WTC11 (cell line): ENCODE results near the gene NGDN. TPM values are rescaled to one million over a fixed set of nuclear protein-coding genes. Genes with fewer than 3 reads are reported as not detected.

ENCODE experiments used
- ATAC-seq: fragments of 200-7000 bp; cut with Tn5 transposase; 2 replicates; pipeline ENCODE4 v1.10.0; 2021; ENCODE audit warnings: mild to moderate bottlenecking, moderate library complexity
- CTCF ChIA-PET: fragments of 300-600 bp; sonication (Branson Sonifier 250); formaldehyde crosslinking; loops from one replicate; lab custom pipeline; 2021; ENCODE audit warnings: antibody characterized with exemption; lab: Charles Lee
- POLR2A ChIA-PET: fragments of 350-600 bp; sonication (Branson Sonifier 250); formaldehyde crosslinking; loops from one replicate; lab custom pipeline; 2021; ENCODE audit warnings: antibody characterized with exemption; lab: Charles Lee
- DNase-seq: peaks from one replicate; pipeline ENCODE4 v3.0.0; 2021; ENCODE audit warnings: low spot score
- H3K27ac Mint-ChIP-seq: 2 replicates; pipeline ENCODE4 v1.8.0; 2021; ENCODE audit warnings: mixed read lengths
- H3K27me3 Mint-ChIP-seq: 2 replicates; pipeline ENCODE4 v1.8.0; 2021; ENCODE audit warnings: low read depth, mild to moderate bottlenecking, moderate library complexity, mixed read lengths
- H3K36me3 Mint-ChIP-seq: 2 replicates; pipeline ENCODE4 v1.8.0; 2021; ENCODE audit warnings: mixed read lengths
- H3K4me1 Mint-ChIP-seq: 2 replicates; pipeline ENCODE4 v1.8.0; 2022; ENCODE audit warnings: mixed read lengths
- H3K4me3 Mint-ChIP-seq: 2 replicates; pipeline ENCODE4 v1.8.0; 2021; ENCODE audit warnings: mild to moderate bottlenecking, moderate library complexity, mixed read lengths
- H3K9me3 Mint-ChIP-seq: 2 replicates; pipeline ENCODE4 v1.8.0; 2021; ENCODE audit warnings: mixed read lengths
- ATF3 ChIP-seq: sonication (generic); formaldehyde crosslinking; conservative IDR thresholded peaks from 2 replicates; pipeline ENCODE4 v1.8.1; 2022; ENCODE audit warnings: mild to moderate bottlenecking, missing genetic modification reagents
- CTCF ChIP-seq: fragments of 200-600 bp; IDR thresholded peaks from 2 replicates; pipeline ENCODE4 v1.8.0; 2022; ENCODE audit warnings: antibody characterized with exemption
- E2F4 ChIP-seq: sonication (generic); formaldehyde crosslinking; IDR thresholded peaks from 2 replicates; pipeline ENCODE4 v1.8.1; 2022; ENCODE audit warnings: low read depth, mild to moderate bottlenecking, moderate library complexity, missing genetic modification reagents, borderline replicate concordance
- ELF4 ChIP-seq: sonication (generic); formaldehyde crosslinking; IDR thresholded peaks from 2 replicates; pipeline ENCODE4 v1.8.1; 2022; ENCODE audit warnings: low read depth, mild to moderate bottlenecking, moderate library complexity, missing genetic modification reagents
- ETV6 ChIP-seq: sonication (generic); formaldehyde crosslinking; IDR thresholded peaks from 2 replicates; pipeline ENCODE4 v1.8.1; 2022; ENCODE audit warnings: mild to moderate bottlenecking, missing genetic modification reagents
- FOXJ3 ChIP-seq: sonication (generic); formaldehyde crosslinking; IDR thresholded peaks from 2 replicates; pipeline ENCODE4 v1.9.0; 2021; ENCODE audit warnings: missing genetic modification reagents, mild to moderate bottlenecking, borderline replicate concordance
- FOXK1 ChIP-seq: sonication (generic); formaldehyde crosslinking; IDR thresholded peaks from 2 replicates; pipeline ENCODE4 v1.8.0; 2022; ENCODE audit warnings: mild to moderate bottlenecking, moderate library complexity, missing genetic modification reagents
- MLX ChIP-seq: sonication (generic); formaldehyde crosslinking; IDR thresholded peaks from 2 replicates; pipeline ENCODE4 v1.8.1; 2023; ENCODE audit warnings: mild to moderate bottlenecking, missing genetic modification reagents, moderate library complexity
- NR3C1 ChIP-seq: sonication (generic); formaldehyde crosslinking; conservative IDR thresholded peaks from 2 replicates; pipeline ENCODE4 v1.8.1; 2023; ENCODE audit warnings: low read depth, mild to moderate bottlenecking, missing genetic modification reagents
- STAT6 ChIP-seq: sonication (generic); formaldehyde crosslinking; conservative IDR thresholded peaks from 2 replicates; pipeline ENCODE4 v1.8.1; 2023; ENCODE audit warnings: mild to moderate bottlenecking, low read depth, missing genetic modification reagents, moderate library complexity
- TEAD1 ChIP-seq: sonication (generic); formaldehyde crosslinking; IDR thresholded peaks from 2 replicates; pipeline ENCODE4 v1.8.0; 2022; ENCODE audit warnings: mild to moderate bottlenecking, missing genetic modification reagents
- ZNF121 ChIP-seq: sonication (generic); formaldehyde crosslinking; IDR thresholded peaks from 2 replicates; pipeline ENCODE4 v1.8.0; 2023; ENCODE audit warnings: missing genetic modification reagents
- ZNF317 ChIP-seq: sonication (generic); formaldehyde crosslinking; IDR thresholded peaks from 2 replicates; pipeline ENCODE4 v1.8.1; 2023; ENCODE audit warnings: low read depth, mild to moderate bottlenecking, moderate library complexity, missing genetic modification reagents, borderline replicate concordance
- ZNF423 ChIP-seq: fragments of 250-450 bp; sonication (Bioruptor Pico); IDR thresholded peaks from 2 replicates; pipeline ENCODE4 v2.1.2; 2022; ENCODE audit warnings: mild to moderate bottlenecking, moderate library complexity
- ZNF425 ChIP-seq: fragments of 250-450 bp; sonication (Bioruptor Pico); conservative IDR thresholded peaks from 2 replicates; pipeline ENCODE4 v1.9.0; 2021; ENCODE audit warnings: mild to moderate bottlenecking
- total RNA-seq: library from RNA; stranded (reverse); gene quantifications from 3 replicates; pipeline ENCODE4 v1.2.3, GENCODE V29; 2021

The NGDN gene
- total RNA-seq, 1 experiment from 2014 or later, result 45.5 TPM

GRCh38 chr14:23512156-23512555 lies 42.7 kb downstream of the NGDN start (continued):
- TF ChIP-seq ZNF425, result no peak
- TF ChIP-seq, all 79 proteins: peak for 0

- no peaks in the 10 kb centered on the region for H3K9me3 Mint-ChIP-seq
- H3K4me1 Mint-ChIP-seq, result peaks cover 15% of the 10 kb centered on the region
- H3K36me3 Mint-ChIP-seq, result 0 out of 2 replicates have a peak, but pooled peaks cover 3% of the 10 kb centered on the region
- ChIA-PET POLR2A (interaction anchor here (1.2 kb wide), 1 partner anchor 24 kb away, joined by 3 read pairs; no protein-coding TSS in a partner anchor), CTCF (interaction anchor here (0.6 to 3.0 kb wide), 4 partner anchors 15 to 46 kb away, joined by 3 to 18 read pairs (median 6); no protein-coding TSS in a partner anchor)
- H3K4me3 Mint-ChIP-seq, result no peak overlapping the region
- no peak overlapping the region for H3K27ac Mint-ChIP-seq
- ATAC-seq (no peak), DNase-seq (no peak)
- TF ChIP-seq CTCF, result no peak
- no peak for TF ChIP-seq ZNF317 (CRISPR knock-in tag)
- TF ChIP-seq MLX (CRISPR knock-in tag), result no peak
- TF ChIP-seq STAT6 (CRISPR knock-in tag), result no peak
- TF ChIP-seq TEAD1 (CRISPR knock-in tag), result no peak
- no peak for TF ChIP-seq ATF3 (CRISPR knock-in tag)
- no peak for TF ChIP-seq E2F4
- H3K27me3 Mint-ChIP-seq, result peaks cover 47% of the 10 kb centered on the region
These were observed 43.7 kb downstream of the NGDN start for GRCh38 chr14:23513005-23513817.

- peaks cover 24% of the 10 kb centered on the region for H3K4me1 Mint-ChIP-seq
- no peak overlapping the region for H3K27ac Mint-ChIP-seq
- no peaks in the 10 kb centered on the region for H3K9me3 Mint-ChIP-seq
- 0 out of 2 replicates have a peak, but pooled peaks cover 3% of the 10 kb centered on the region for H3K36me3 Mint-ChIP-seq
- POLR2A ChIA-PET, result interaction anchor here (1.2 kb wide), 1 partner anchor 23 kb away, joined by 3 read pairs; no protein-coding TSS in a partner anchor
- DNase-seq, result no peak
- TF ChIP-seq NR3C1 (CRISPR knock-in tag), result no peak
- TF ChIP-seq ELF4 (CRISPR knock-in tag), result no peak
- no peak for TF ChIP-seq FOXK1 (CRISPR knock-in tag)
- no peak for TF ChIP-seq FOXJ3 (CRISPR knock-in tag)
- TF ChIP-seq ETV6, result no peak
- no peak for TF ChIP-seq ZNF423
- no peak for TF ChIP-seq ZNF121 (CRISPR knock-in tag)
- TF ChIP-seq, all 79 proteins: peak for 0
- CTCF ChIA-PET, result interaction anchor here (0.7 to 2.0 kb wide), 2 partner anchors 14 to 32 kb away, joined by 3 to 5 read pairs; no protein-coding TSS in a partner anchor
- H3K27me3 Mint-ChIP-seq, result peaks cover 47% of the 10 kb centered on the region
- H3K4me3 Mint-ChIP-seq, result no peak overlapping the region
- no peak for ATAC-seq
These were observed 44.5 kb downstream of the NGDN start for GRCh38 chr14:23513818-23514643.
